Measurements from ENCODE around the gene EZH1. TPM values are rescaled to one million over a fixed set of nuclear protein-coding genes. Genes with fewer than 3 reads are reported as not detected.

Gene EZH1
- 22.3 TPM for polyA plus RNA-seq (2012; ENCODE audit: insufficient read depth, insufficient read length)

GRCh38 chr17:42744806-42745617 lies at the start of gene EZH1:
Gene EZH1, minus strand, starts transcription at chr17:42745040. Its CDS starts 16,099 bp downstream, at chr17:42728941.
- peak; percentile 85 for DNase-seq (ENCODE audit: low read depth, low spot score)

GRCh38 chr17:42792545-42792944 lies 47.7 kb upstream of the EZH1 start:
- H3K4me3 ChIP-seq (ENCODE audit: low read length), result no peak overlapping the region

More at GRCh38 chr17:42744806-42745617, at the start of gene EZH1:
- peak within 1 kb of the TSS; percentile 57 for H3K4me3 ChIP-seq (ENCODE audit: low read length)

GRCh38 chr17:42791948-42792347 lies 47.1 kb upstream of the EZH1 start:
- H3K4me3 ChIP-seq (ENCODE audit: low read length), result no peak overlapping the region
- no peak for DNase-seq (ENCODE audit: low read depth, low spot score)

More at GRCh38 chr17:42792545-42792944, 47.7 kb upstream of the EZH1 start:
- no peak for DNase-seq (ENCODE audit: low read depth, low spot score)

- H3K4me3 ChIP-seq (ENCODE audit: low read length), result no peak overlapping the region
- DNase-seq (ENCODE audit: low read depth, low spot score), result no peak
These were observed 42.4 kb upstream of the EZH1 start for GRCh38 chr17:42787266-42787665.

GRCh38 chr17:42784811-42785592 lies 40.2 kb upstream of the EZH1 start:
- no peak overlapping the region for H3K4me3 ChIP-seq (ENCODE audit: low read length)
- no peak for DNase-seq (ENCODE audit: low read depth, low spot score)

GRCh38 chr17:42784409-42784808 lies 39.6 kb upstream of the EZH1 start:
- DNase-seq (ENCODE audit: low read depth, low spot score), result no peak
- no peak overlapping the region for H3K4me3 ChIP-seq (ENCODE audit: low read length)

- H3K4me3 ChIP-seq (ENCODE audit: low read length), result no peak overlapping the region
- no peak for DNase-seq (ENCODE audit: low read depth, low spot score)
These were observed 38.9 kb upstream of the EZH1 start for GRCh38 chr17:42783791-42784138.

GRCh38 chr17:42783062-42783790 lies 38.4 kb upstream of the EZH1 start:
- H3K4me3 ChIP-seq (ENCODE audit: low read length), result no peak overlapping the region
- DNase-seq (ENCODE audit: low read depth, low spot score), result no peak

GRCh38 chr17:42782166-42783061 lies 37.6 kb upstream of the EZH1 start:
- DNase-seq (ENCODE audit: low read depth, low spot score), result no peak
- H3K4me3 ChIP-seq (ENCODE audit: low read length), result no peak overlapping the region

GRCh38 chr17:42781639-42782165 lies 36.9 kb upstream of the EZH1 start:
- no peak for DNase-seq (ENCODE audit: low read depth, low spot score)
- H3K4me3 ChIP-seq (ENCODE audit: low read length), result no peak overlapping the region

- H3K4me3 ChIP-seq (ENCODE audit: low read length), result no peak overlapping the region
- DNase-seq (ENCODE audit: low read depth, low spot score), result no peak
These were observed 36.2 kb upstream of the EZH1 start for GRCh38 chr17:42780851-42781638.

GRCh38 chr17:42779936-42780850 lies 35.4 kb upstream of the EZH1 start, which contains the start of gene WNK4:
Gene WNK4, plus strand, starts transcription at chr17:42780610. Its CDS starts 89 bp downstream, at chr17:42780699.
- H3K4me3 ChIP-seq (ENCODE audit: low read length), result no peak within 1 kb of the TSS
- no peak for DNase-seq (ENCODE audit: low read depth, low spot score)

GRCh38 chr17:42779304-42779935 lies 34.6 kb upstream of the EZH1 start:
- no peak overlapping the region for H3K4me3 ChIP-seq (ENCODE audit: low read length)
- no peak for DNase-seq (ENCODE audit: low read depth, low spot score)

GRCh38 chr17:42778570-42778969 lies 33.7 kb upstream of the EZH1 start:
- DNase-seq (ENCODE audit: low read depth, low spot score), result no peak
- no peak overlapping the region for H3K4me3 ChIP-seq (ENCODE audit: low read length)

- H3K4me3 ChIP-seq (ENCODE audit: low read length), result no peak overlapping the region
- no peak for DNase-seq (ENCODE audit: low read depth, low spot score)
These were observed 30.8 kb upstream of the EZH1 start for GRCh38 chr17:42775534-42776098.
